Endothelial cell of umbilical vein (primary cell): ENCODE results near the gene PDCL2. TPM values are rescaled to one million over a fixed set of nuclear protein-coding genes. Genes with fewer than 3 reads are reported as not detected.

Experiments used
- BruUV-seq: library from RNA; stranded (reverse); fragments of 400-500 nt; replicated peaks from 2 replicates; lab custom pipeline; 2021; lab: Mats Ljungman, UMichigan
- CTCF ChIA-PET: fragments of 300-600, 350-600 bp; sonication (Branson Sonifier 250); formaldehyde crosslinking; loops from one replicate; lab custom pipeline; 2021; ENCODE audit warnings: antibody characterized with exemption, inconsistent platforms; lab: Charles Lee
- POLR2A ChIA-PET: fragments of 300-600, 350-600 bp; sonication (Branson Sonifier 250); formaldehyde crosslinking; loops from one replicate; lab custom pipeline; 2021; ENCODE audit warnings: antibody characterized with exemption, inconsistent platforms; lab: Charles Lee
- DNase-seq: peaks from one replicate; pipeline ENCODE4 v3.0.0-alpha.2; 2011; ENCODE audit warnings: low read depth, low spot score
- FAIRE-seq: peaks from 2 replicates; lab custom pipeline; 2011; peaks lifted over from hg19 to GRCh38; lab: Jason Lieb, UNC
- H2AFZ ChIP-seq: 2 replicates; pipeline ENCODE4 v1.6.0; 2012; ENCODE audit warnings: low read depth, low read length, control low read depth, inconsistent platforms
- H3K27ac ChIP-seq: 2 replicates; pipeline ENCODE4 v1.5.1; 2011; ENCODE audit warnings: low read depth, mild to moderate bottlenecking, control low read depth, low read length, moderate library complexity; ENCODE audit not compliant: insufficient read depth
- H3K27me3 ChIP-seq, 2 experiments: 2 replicates each; pipeline versions ENCODE4 v1.6.0 to v1.6.1; 2011; ENCODE audit warnings: low read length in 2 of 2, mixed read lengths in 1 of 2; ENCODE audit not compliant: control insufficient read depth in 2 of 2, insufficient read depth in 2 of 2
- H3K36me3 ChIP-seq, 2 experiments: 2 replicates in 1 of 2; 3 replicates in 1 of 2; pipeline ENCODE4 v1.5.1; 2011; ENCODE audit warnings: low read length in 2 of 2, mild to moderate bottlenecking in 1 of 2, moderate library complexity in 1 of 2; ENCODE audit not compliant: control insufficient read depth in 2 of 2, insufficient read depth in 2 of 2; ENCODE audit errors: extremely low read depth in 1 of 2
- H3K4me1 ChIP-seq: 3 replicates; pipeline ENCODE4 v1.5.1; 2011; ENCODE audit warnings: mild to moderate bottlenecking, low read length; ENCODE audit not compliant: control insufficient read depth, insufficient read depth; ENCODE audit errors: extremely low read depth
- H3K4me2 ChIP-seq: 2 replicates; pipeline ENCODE4 v1.6.1; 2011; ENCODE audit warnings: low read length, control low read depth, mixed read lengths; ENCODE audit not compliant: insufficient read depth
- H3K4me3 ChIP-seq, 3 experiments: fragments of 200-600 bp in 1 of 3; sonication (generic), shearing (Covaris generic) in 1 of 3; replicated peaks in 1 of 3; 2 replicates each; pipeline ENCODE4 v1.5.1; 2011 to 2016; ENCODE audit warnings: control low read depth in 3 of 3, low read length in 3 of 3, mild to moderate bottlenecking in 2 of 3, inconsistent platforms in 1 of 3, low read depth in 1 of 3, moderate library complexity in 1 of 3; ENCODE audit not compliant: insufficient read depth in 1 of 3
- H3K79me2 ChIP-seq: 2 replicates; pipeline ENCODE4 v1.6.0; 2012; ENCODE audit warnings: low read length, inconsistent platforms; ENCODE audit not compliant: control insufficient read depth, insufficient read depth
- H3K9ac ChIP-seq: replicated peaks from 2 replicates; pipeline ENCODE3; 2011; ENCODE audit warnings: low read length, control low read depth; ENCODE audit not compliant: insufficient read depth; ENCODE audit errors: extremely low read depth
- H3K9me1 ChIP-seq: replicated peaks from 3 replicates; pipeline ENCODE4 v1.6.0; 2011; ENCODE audit warnings: mild to moderate bottlenecking, low read length; ENCODE audit not compliant: control insufficient read depth, insufficient read depth; ENCODE audit errors: extremely low read depth
- H3K9me3 ChIP-seq: replicated peaks from 2 replicates; pipeline ENCODE4 v1.5.1; 2012; ENCODE audit warnings: low read length, inconsistent platforms; ENCODE audit not compliant: control insufficient read depth, insufficient read depth
- H4K20me1 ChIP-seq: replicated peaks from 2 replicates; pipeline ENCODE3; 2011; ENCODE audit warnings: mild to moderate bottlenecking, low read length; ENCODE audit not compliant: control insufficient read depth, insufficient read depth; ENCODE audit errors: extremely low read depth
- CTCF ChIP-seq, 2 donors: IDR thresholded peaks; 1 replicate in 1 of 2; 2 replicates in 1 of 2; pipeline ENCODE4 v1.5.1; 2011; ENCODE audit warnings: low read length in 2 of 2, mild to moderate bottlenecking in 2 of 2, moderate library complexity in 2 of 2, control low read depth in 1 of 2, inconsistent platforms in 1 of 2, low read depth in 1 of 2; ENCODE audit not compliant: insufficient read depth in 1 of 2; ENCODE audit errors: extremely low read depth in 1 of 2
- EZH2 ChIP-seq: IDR thresholded peaks from 2 replicates; pipeline ENCODE4 v1.6.1; 2012; ENCODE audit warnings: borderline replicate concordance, low read depth, mild to moderate bottlenecking, moderate library complexity, low read length, inconsistent platforms; ENCODE audit not compliant: severe bottlenecking
- FOS ChIP-seq: IDR thresholded peaks from 2 replicates; pipeline ENCODE4 v1.6.1; 2011; ENCODE audit warnings: mild to moderate bottlenecking, low read length, moderate library complexity, borderline replicate concordance; ENCODE audit not compliant: insufficient read depth
- GATA2 ChIP-seq: IDR thresholded peaks from 2 replicates; pipeline ENCODE4 v1.7.0; 2011; ENCODE audit warnings: low read depth, mild to moderate bottlenecking, moderate library complexity, mixed read lengths, low read length; ENCODE audit not compliant: insufficient read length, insufficient read depth
- JUN ChIP-seq: IDR thresholded peaks from 2 replicates; pipeline ENCODE4 v1.6.1; 2011; ENCODE audit warnings: borderline replicate concordance, low read depth; ENCODE audit not compliant: insufficient read length, insufficient read depth
- MAX ChIP-seq: IDR thresholded peaks from 2 replicates; pipeline ENCODE4 v1.6.1; 2011; ENCODE audit not compliant: insufficient read depth, insufficient read length
- MYC ChIP-seq: IDR thresholded peaks from one replicate; pipeline ENCODE4 v1.6.1; 2011; ENCODE audit warnings: mild to moderate bottlenecking, low read depth, low read length
- POLR2A ChIP-seq: IDR thresholded peaks from 2 replicates; pipeline ENCODE4 v1.6.1; 2012; ENCODE audit warnings: low read depth, mild to moderate bottlenecking, control low read depth, low read length
- POLR2AphosphoS5 ChIP-seq: IDR thresholded peaks from 2 replicates; pipeline ENCODE4 v1.6.1; 2012; ENCODE audit warnings: low read depth, mild to moderate bottlenecking, control low read depth, low read length, moderate library complexity; ENCODE audit not compliant: insufficient read depth
- dilution Hi-C: fragments of 300-500 bp; cut with MboI; formaldehyde crosslinking; loops from one replicate; pipeline ENCODE4 v1.15.0; 2019; ENCODE audit warnings: low sequenced_read_pairs; ENCODE audit not compliant: extremely low pct_ligation_motif_present
- intact Hi-C: fragments of 100-400 bp; cut with micrococcal nuclease; formaldehyde crosslinking; loops from one replicate; pipeline ENCODE4 v1.10.0; 2022
- polyA plus RNA-seq, 4 experiments: library from polyadenylated mRNA; depleted of rRNA in 3 of 4; stranded (reverse) in 3 of 4; unstranded in 1 of 4; fragments of >200 nt; gene quantifications; 2 replicates each; pipeline versions ENCODE4 v1.2.1 to v1.2.3, GENCODE V29; 2011 to 2012; ENCODE audit warnings: missing spikeins in 1 of 4
- total RNA-seq: library from RNA; stranded (reverse); gene quantifications from 2 replicates; pipeline ENCODE4 v1.2.3, GENCODE V29; 2021

Gene PDCL2
- total and polyA plus RNA-seq, 2 donors (not counting 3 experiments of a cell fraction or from before 2014, with no cell fraction given) = not detected

- no peaks in the 10 kb centered on the region for H3K9me1 ChIP-seq
- no peaks in the 10 kb centered on the region for H3K9me3 ChIP-seq
- no peak overlapping the region for H3K4me2 ChIP-seq
- peaks cover 2% of the 10 kb centered on the region for H3K79me2 ChIP-seq
- ChIA-PET CTCF (interaction anchor here (1.2 kb wide), 1 partner anchor 9 kb away, joined by 3 read pairs; no protein-coding TSS in a partner anchor), POLR2A (no interaction called here)
- H4K20me1 ChIP-seq = no peaks in the 10 kb centered on the region
- H3K4me3 ChIP-seq = no peak overlapping the region
- TF ChIP-seq EZH2 (no peak), POLR2A (no peak), GATA2 (no peak), FOS (no peak), MYC (no peak)
- peaks cover 5% of the 10 kb centered on the region for H3K4me1 ChIP-seq
- no TSS peak for BruUV-seq
- dilution Hi-C loops = no loop called here
- H3K27me3 ChIP-seq = no peaks in the 10 kb centered on the region
- no peak overlapping the region for H2AFZ ChIP-seq
- FAIRE-seq (no peak), DNase-seq (no peak)
- no peaks in the 10 kb centered on the region for H3K36me3 ChIP-seq
- intact Hi-C loops = no loop called here
- no peak overlapping the region for H3K9ac ChIP-seq
- H3K27ac ChIP-seq = no peak overlapping the region
Observed at GRCh38 chr4:55512922-55513571, 79.0 kb downstream of the PDCL2 start.

GRCh38 chr4:55512077-55512476 is 80.0 kb downstream of the PDCL2 start:
- ChIA-PET POLR2A (no interaction called here), CTCF (interaction anchor here (1.2 kb wide), 1 partner anchor 8 kb away, joined by 3 read pairs; no protein-coding TSS in a partner anchor)
- no peak overlapping the region for H3K4me3 ChIP-seq
- peaks cover 1% of the 10 kb centered on the region for H3K79me2 ChIP-seq
- intact Hi-C loops = no loop called here
- H3K9me1 ChIP-seq = no peaks in the 10 kb centered on the region
- H3K9ac ChIP-seq = no peak overlapping the region
- no peaks in the 10 kb centered on the region for H4K20me1 ChIP-seq
- BruUV-seq = no TSS peak
- peaks cover 5% of the 10 kb centered on the region for H3K4me1 ChIP-seq
- H3K36me3 ChIP-seq = no peaks in the 10 kb centered on the region
- no peak overlapping the region for H3K27ac ChIP-seq
- FAIRE-seq (no peak), DNase-seq (no peak)
- H3K4me2 ChIP-seq = no peak overlapping the region
- no peaks in the 10 kb centered on the region for H3K9me3 ChIP-seq
- TF ChIP-seq POLR2AphosphoS5 = no peak
- TF ChIP-seq FOS = no peak
- no peak for TF ChIP-seq MYC
- no peak for TF ChIP-seq GATA2
- TF ChIP-seq EZH2 = no peak
- TF ChIP-seq POLR2A = no peak
- no peak for TF ChIP-seq MAX
- TF ChIP-seq JUN = no peak
- no peak for TF ChIP-seq CTCF (IDR thresholded peaks at IDR 0.05; ENCODE audit: extremely low read depth in 1 of 2, insufficient read depth in 1 of 2, low read depth in 1 of 2, low read length in 2 of 2)
- dilution Hi-C loops = no loop called here
- no peak overlapping the region for H2AFZ ChIP-seq
- H3K27me3 ChIP-seq = no peaks in the 10 kb centered on the region
